HG03175 (cell line): ENCODE measurements around the gene KPTN.
"Not testable (repeated sequence)": the region's sequence is repeated elsewhere in the genome, so short reads cannot be mapped to it uniquely, and the experiment has no call there.

ENCODE experiments used
- ATAC-seq: cut with Tn5 transposase; IDR thresholded peaks from one replicate; pipeline ENCODE4 v1.9.1; 2021; ENCODE audit warnings: mild to moderate bottlenecking, moderate library complexity; ENCODE audit not compliant: unreplicated experiment

Gene KPTN

GRCh38 chr19:47492137-47492533 lies 8.1 kb upstream of the KPTN start:
- no peak for ATAC-seq

GRCh38 chr19:47491358-47492136 lies 7.5 kb upstream of the KPTN start:
- no peak for ATAC-seq

- ATAC-seq, result no peak
Measured at GRCh38 chr19:47490847-47491246, 6.8 kb upstream of the KPTN start.

GRCh38 chr19:47490031-47490430 lies 6.0 kb upstream of the KPTN start:
- no peak for ATAC-seq

GRCh38 chr19:47489072-47489914 lies 5.3 kb upstream of the KPTN start:
- ATAC-seq, result no peak

- no peak for ATAC-seq
Measured at GRCh38 chr19:47487551-47488515, 3.8 kb upstream of the KPTN start.

GRCh38 chr19:47486900-47487299 lies 2.9 kb upstream of the KPTN start:
- no peak for ATAC-seq

- ATAC-seq, result not testable (repeated sequence)
Measured at GRCh38 chr19:47486220-47486619, 2.2 kb upstream of the KPTN start.

- no peak for ATAC-seq
Measured at GRCh38 chr19:47485210-47485609, 1.2 kb upstream of the KPTN start.

- no peak for ATAC-seq
Measured at GRCh38 chr19:47483200-47483599, 819 bp downstream of the KPTN start.

GRCh38 chr19:47481460-47482052 lies 2.5 kb downstream of the KPTN start:
- ATAC-seq, result no peak

GRCh38 chr19:47480658-47481057 lies 3.4 kb downstream of the KPTN start:
- no peak for ATAC-seq

- ATAC-seq, result no peak
Measured at GRCh38 chr19:47479701-47480503, 4.1 kb downstream of the KPTN start.

- ATAC-seq, result no peak
Measured at GRCh38 chr19:47476438-47476972, 7.5 kb downstream of the KPTN start.

GRCh38 chr19:47475465-47475864 lies 8.6 kb downstream of the KPTN start:
- no peak for ATAC-seq

GRCh38 chr19:47473336-47473735 lies 10.7 kb downstream of the KPTN start:
- no peak for ATAC-seq

GRCh38 chr19:47471733-47472457 lies 12.1 kb downstream of the KPTN start, which contains the start of gene SLC8A2:
TSS of gene SLC8A2 (minus strand) at chr19:47471893. CDS start at chr19:47466403, 5,490 bp downstream.
- no peak for ATAC-seq

- ATAC-seq, result no peak
Measured at GRCh38 chr19:47471381-47471732, 12.7 kb downstream of the KPTN start.
